GM18502 (cell line): ENCODE data around the gene GAS7.

Experiments
- ATAC-seq: cut with Tn5 transposase; IDR thresholded peaks from one replicate; pipeline ENCODE4 v1.9.1; 2021; ENCODE audit warnings: mild to moderate bottlenecking; ENCODE audit not compliant: unreplicated experiment, poor library complexity

The GAS7 gene

GRCh38 chr17:10141436-10141835 is 57.0 kb downstream of the GAS7 start:
- no peak for ATAC-seq

- no peak for ATAC-seq
Observed at GRCh38 chr17:10139577-10139976, 58.8 kb downstream of the GAS7 start.

GRCh38 chr17:10136258-10136981 is 62.0 kb downstream of the GAS7 start:
- ATAC-seq, result no peak

- ATAC-seq, result no peak
Observed at GRCh38 chr17:10135539-10136257, 62.7 kb downstream of the GAS7 start.

- ATAC-seq, result no peak
Observed at GRCh38 chr17:10130677-10131076, 67.7 kb downstream of the GAS7 start.

- no peak for ATAC-seq
Observed at GRCh38 chr17:10130263-10130662, 68.1 kb downstream of the GAS7 start.

GRCh38 chr17:10127819-10128425 is 70.5 kb downstream of the GAS7 start:
- ATAC-seq, result no peak

- ATAC-seq, result no peak
Observed at GRCh38 chr17:10126616-10127501, 71.5 kb downstream of the GAS7 start.

GRCh38 chr17:10126276-10126615 is 72.2 kb downstream of the GAS7 start:
- ATAC-seq, result no peak

- no peak for ATAC-seq
Observed at GRCh38 chr17:10125531-10126275, 72.7 kb downstream of the GAS7 start.

GRCh38 chr17:10123093-10123492 is 75.3 kb downstream of the GAS7 start:
- ATAC-seq, result no peak

- no peak for ATAC-seq
Observed at GRCh38 chr17:10121971-10122707, 76.3 kb downstream of the GAS7 start.

GRCh38 chr17:10120749-10121148 is 77.7 kb downstream of the GAS7 start:
- ATAC-seq, result no peak

- no peak for ATAC-seq
Observed at GRCh38 chr17:10120109-10120485, 78.3 kb downstream of the GAS7 start.

- no peak for ATAC-seq
Observed at GRCh38 chr17:10119203-10120108, 79.0 kb downstream of the GAS7 start.

GRCh38 chr17:10118788-10119130 is 79.6 kb downstream of the GAS7 start:
- ATAC-seq, result no peak

- no peak for ATAC-seq
Observed at GRCh38 chr17:10117581-10118001, 80.8 kb downstream of the GAS7 start.

- no peak for ATAC-seq
Observed at GRCh38 chr17:10116753-10117420, 81.5 kb downstream of the GAS7 start.
